Posterior vena cava (tissue), 2 donors: ENCODE data around the gene DNAH12. TPM values are rescaled to one million over a fixed set of nuclear protein-coding genes. Genes with fewer than 3 reads are reported as not detected.
"Not testable (repeated sequence)": the region's sequence is repeated elsewhere in the genome, so short reads cannot be mapped to it uniquely, and the experiment has no call there.

Experiments
- DNase-seq: peaks from one replicate; pipeline ENCODE4 v3.0.0-alpha.2; 2020; ENCODE audit warnings: low spot score
- intact Hi-C, 2 donors: fragments of 100-400 bp; cut with DNase I; formaldehyde crosslinking; loops; one replicate each; pipeline versions ENCODE4 v1.14.1 to v1.14.2; 2022 to 2023
- total RNA-seq, 2 donors: library from RNA; stranded (reverse); fragmentation: NEBNext Ultra II Directional; extraction: Animal tissue kit (Norgen Biotek cat#: 25700); gene quantifications; one replicate each; pipeline ENCODE4 v1.2.1, GENCODE V29; 2021
- donor health status: DM: yes; HTN: yes; CAD: no.
- donor health status: DM: yes; HTN: yes; CAD: no.

Gene DNAH12
- total RNA-seq, 2 donors from 2014 or later, result 0.05 to 0.19 TPM

GRCh38 chr3:57538465-57538864, 5.7 kb downstream of the DNAH12 start:
- DNase-seq, result no peak
- intact Hi-C loops, result no loop called here

GRCh38 chr3:57530071-57530608, 14.0 kb downstream of the DNAH12 start:
- intact Hi-C loops, result no loop called here
- no peak for DNase-seq

- DNase-seq, result no peak
- intact Hi-C loops, result no loop called here
Measured at GRCh38 chr3:57518276-57518915, 25.7 kb downstream of the DNAH12 start.

GRCh38 chr3:57512166-57512565, 32.0 kb downstream of the DNAH12 start:
- intact Hi-C loops, result no loop called here
- no peak for DNase-seq

GRCh38 chr3:57505901-57506300, 38.2 kb downstream of the DNAH12 start:
- DNase-seq, result no peak
- intact Hi-C loops, result no loop called here

GRCh38 chr3:57500506-57500905, 43.6 kb downstream of the DNAH12 start:
- DNase-seq, result no peak
- intact Hi-C loops, result no loop called here

GRCh38 chr3:57497904-57498303, 46.2 kb downstream of the DNAH12 start:
- intact Hi-C loops, result no loop called here

GRCh38 chr3:57484563-57484962, 59.6 kb downstream of the DNAH12 start:
- intact Hi-C loops, result no loop called here

More at GRCh38 chr3:57497904-57498303, 46.2 kb downstream of the DNAH12 start:
- no peak for DNase-seq

GRCh38 chr3:57477193-57477592, 67.0 kb downstream of the DNAH12 start:
- DNase-seq, intact Hi-C loops: not testable (repeated sequence)

More at GRCh38 chr3:57484563-57484962, 59.6 kb downstream of the DNAH12 start:
- no peak for DNase-seq

GRCh38 chr3:57464801-57465200, 79.3 kb downstream of the DNAH12 start:
- DNase-seq, result no peak
- intact Hi-C loops, result no loop called here

GRCh38 chr3:57464011-57464410, 80.1 kb downstream of the DNAH12 start:
- intact Hi-C loops, result no loop called here
- DNase-seq, result no peak

GRCh38 chr3:57451150-57451846, 92.8 kb downstream of the DNAH12 start:
- intact Hi-C loops, result no loop called here
- DNase-seq, result no peak

- DNase-seq, intact Hi-C loops: not testable (repeated sequence)
Measured at GRCh38 chr3:57449276-57449847, 94.8 kb downstream of the DNAH12 start.

- intact Hi-C loops, DNase-seq: not testable (repeated sequence)
Measured at GRCh38 chr3:57448489-57448888, 95.7 kb downstream of the DNAH12 start.

- DNase-seq, result no peak
- intact Hi-C loops, result no loop called here
Measured at GRCh38 chr3:57446318-57446841, 97.8 kb downstream of the DNAH12 start.

- DNase-seq, result no peak
- intact Hi-C loops, result no loop called here
Measured at GRCh38 chr3:57444469-57444868, 99.7 kb downstream of the DNAH12 start.

- DNase-seq, intact Hi-C loops: not testable (repeated sequence)
Measured at GRCh38 chr3:57440144-57440543, 104.0 kb downstream of the DNAH12 start.

- DNase-seq, intact Hi-C loops: not testable (repeated sequence)
Measured at GRCh38 chr3:57438460-57438859, 105.7 kb downstream of the DNAH12 start.

GRCh38 chr3:57436195-57436761, 107.9 kb downstream of the DNAH12 start:
- intact Hi-C loops, result no loop called here
- no peak for DNase-seq

- intact Hi-C loops, result no loop called here
Measured at GRCh38 chr3:57434041-57434440, 110.1 kb downstream of the DNAH12 start.

More at GRCh38 chr3:57434041-57434440, 110.1 kb downstream of the DNAH12 start:
- DNase-seq, result no peak
